Nephron (organoid): ENCODE data around the gene OSBPL5.

Source experiments
- H3K27ac Mint-ChIP-seq, 3 experiments: 2 replicates each; pipeline ENCODE4 v1.8.0; 2020; ENCODE audit warnings: mixed read lengths in 3 of 3, mild to moderate bottlenecking in 2 of 3, moderate library complexity in 1 of 3
- H3K27me3 Mint-ChIP-seq: 2 replicates; pipeline ENCODE4 v1.8.0; 2021; ENCODE audit warnings: low read depth, mild to moderate bottlenecking, moderate library complexity, mixed read lengths
- H3K36me3 Mint-ChIP-seq: 2 replicates; pipeline ENCODE4 v1.8.0; 2020; ENCODE audit warnings: low read depth, mixed read lengths
- H3K4me1 Mint-ChIP-seq: 2 replicates; pipeline ENCODE4 v1.8.0; 2020; ENCODE audit warnings: mixed read lengths
- H3K4me3 Mint-ChIP-seq, 3 experiments: 2 replicates each; pipeline ENCODE4 v1.8.0; 2020; ENCODE audit warnings: mild to moderate bottlenecking in 3 of 3, mixed read lengths in 3 of 3, moderate library complexity in 2 of 3
- H3K9me3 Mint-ChIP-seq: 2 replicates; pipeline ENCODE4 v1.8.0; 2020; ENCODE audit warnings: mixed read lengths
- CTCF ChIP-seq, 3 experiments: fragments of 200-600 bp; sonication (generic); IDR thresholded peaks; one replicate each; pipeline ENCODE4 v1.5.0; 2021; ENCODE audit warnings: antibody characterized with exemption in 3 of 3; ENCODE audit not compliant: unreplicated experiment in 3 of 3

The OSBPL5 gene

GRCh38 chr11:3189886-3190583, 24.9 kb upstream of the OSBPL5 start:
- no peak overlapping the region for H3K4me3 Mint-ChIP-seq
- TF ChIP-seq CTCF (IDR thresholded peaks at IDR 0.05; ENCODE audit: unreplicated experiment in 3 of 3), result no peak
- no peak overlapping the region for H3K27ac Mint-ChIP-seq

GRCh38 chr11:3189196-3189843, 24.2 kb upstream of the OSBPL5 start:
- H3K9me3 Mint-ChIP-seq, result peaks cover 3% of the 10 kb centered on the region
- TF ChIP-seq CTCF (IDR thresholded peaks at IDR 0.05; ENCODE audit: unreplicated experiment in 3 of 3), result no peak
- H3K36me3 Mint-ChIP-seq, result no peaks in the 10 kb centered on the region
- H3K27ac Mint-ChIP-seq, result peak overlapping the region in 2 of 3 experiments; percentile 10 to 37
- no peaks in the 10 kb centered on the region for H3K4me1 Mint-ChIP-seq
- no peak overlapping the region for H3K4me3 Mint-ChIP-seq
- peaks cover 24% of the 10 kb centered on the region for H3K27me3 Mint-ChIP-seq

More at GRCh38 chr11:3189886-3190583, 24.9 kb upstream of the OSBPL5 start:
- Mint-ChIP-seq H3K9me3 (peaks cover 3% of the 10 kb centered on the region), H3K4me1 (no peaks in the 10 kb centered on the region), H3K27me3 (peaks cover 20% of the 10 kb centered on the region), H3K36me3 (no peaks in the 10 kb centered on the region)

GRCh38 chr11:3188496-3189195, 23.5 kb upstream of the OSBPL5 start:
- Mint-ChIP-seq H3K4me1 (no peaks in the 10 kb centered on the region), H3K27ac (no peak overlapping the region), H3K4me3 (no peak overlapping the region), H3K9me3 (peaks cover 3% of the 10 kb centered on the region), H3K27me3 (peaks cover 24% of the 10 kb centered on the region), H3K36me3 (no peaks in the 10 kb centered on the region)
- TF ChIP-seq CTCF (IDR thresholded peaks at IDR 0.05; ENCODE audit: unreplicated experiment in 3 of 3), result no peak

GRCh38 chr11:3186166-3186953, 21.2 kb upstream of the OSBPL5 start:
- no peak for TF ChIP-seq CTCF (IDR thresholded peaks at IDR 0.05; ENCODE audit: unreplicated experiment in 3 of 3)
- H3K9me3 Mint-ChIP-seq, result peaks cover 6% of the 10 kb centered on the region
- H3K27ac Mint-ChIP-seq, result no peak overlapping the region
- H3K27me3 Mint-ChIP-seq, result peaks cover 24% of the 10 kb centered on the region
- H3K4me3 Mint-ChIP-seq, result no peak overlapping the region
- H3K36me3 Mint-ChIP-seq, result no peaks in the 10 kb centered on the region
- H3K4me1 Mint-ChIP-seq, result no peaks in the 10 kb centered on the region

- H3K36me3 Mint-ChIP-seq, result no peaks in the 10 kb centered on the region
- no peaks in the 10 kb centered on the region for H3K4me1 Mint-ChIP-seq
- peaks cover 6% of the 10 kb centered on the region for H3K9me3 Mint-ChIP-seq
- no peak overlapping the region for H3K27ac Mint-ChIP-seq
- TF ChIP-seq CTCF (IDR thresholded peaks at IDR 0.05; ENCODE audit: unreplicated experiment in 3 of 3), result no peak
- H3K4me3 Mint-ChIP-seq, result no peak overlapping the region
- peaks cover 24% of the 10 kb centered on the region for H3K27me3 Mint-ChIP-seq
Measured at GRCh38 chr11:3184732-3185347, 19.7 kb upstream of the OSBPL5 start.
